Endothelial cell of umbilical vein (primary cell): ENCODE measurements around the gene COX10. TPM values are rescaled to one million over a fixed set of nuclear protein-coding genes. Genes with fewer than 3 reads are reported as not detected.

Source experiments
- BruUV-seq: library from RNA; stranded (reverse); fragments of 400-500 nt; replicated peaks from 2 replicates; lab custom pipeline; 2021; lab: Mats Ljungman, UMichigan
- CTCF ChIA-PET: fragments of 300-600, 350-600 bp; sonication (Branson Sonifier 250); formaldehyde crosslinking; loops from one replicate; lab custom pipeline; 2021; ENCODE audit warnings: antibody characterized with exemption, inconsistent platforms; lab: Charles Lee
- POLR2A ChIA-PET: fragments of 300-600, 350-600 bp; sonication (Branson Sonifier 250); formaldehyde crosslinking; loops from one replicate; lab custom pipeline; 2021; ENCODE audit warnings: antibody characterized with exemption, inconsistent platforms; lab: Charles Lee
- DNase-seq: peaks from one replicate; pipeline ENCODE4 v3.0.0-alpha.2; 2011; ENCODE audit warnings: low read depth, low spot score
- FAIRE-seq: peaks from 2 replicates; lab custom pipeline; 2011; peaks lifted over from hg19 to GRCh38; lab: Jason Lieb, UNC
- H2AFZ ChIP-seq: 2 replicates; pipeline ENCODE4 v1.6.0; 2012; ENCODE audit warnings: low read depth, low read length, control low read depth, inconsistent platforms
- H3K27ac ChIP-seq: 2 replicates; pipeline ENCODE4 v1.5.1; 2011; ENCODE audit warnings: low read depth, mild to moderate bottlenecking, control low read depth, low read length, moderate library complexity; ENCODE audit not compliant: insufficient read depth
- H3K27me3 ChIP-seq, 2 experiments: 2 replicates each; pipeline versions ENCODE4 v1.6.0 to v1.6.1; 2011; ENCODE audit warnings: low read length in 2 of 2, mixed read lengths in 1 of 2; ENCODE audit not compliant: control insufficient read depth in 2 of 2, insufficient read depth in 2 of 2
- H3K36me3 ChIP-seq, 2 experiments: 2 replicates in 1 of 2; 3 replicates in 1 of 2; pipeline ENCODE4 v1.5.1; 2011; ENCODE audit warnings: low read length in 2 of 2, mild to moderate bottlenecking in 1 of 2, moderate library complexity in 1 of 2; ENCODE audit not compliant: control insufficient read depth in 2 of 2, insufficient read depth in 2 of 2; ENCODE audit errors: extremely low read depth in 1 of 2
- H3K4me1 ChIP-seq: 3 replicates; pipeline ENCODE4 v1.5.1; 2011; ENCODE audit warnings: mild to moderate bottlenecking, low read length; ENCODE audit not compliant: control insufficient read depth, insufficient read depth; ENCODE audit errors: extremely low read depth
- H3K4me2 ChIP-seq: 2 replicates; pipeline ENCODE4 v1.6.1; 2011; ENCODE audit warnings: low read length, control low read depth, mixed read lengths; ENCODE audit not compliant: insufficient read depth
- H3K4me3 ChIP-seq, 3 experiments: fragments of 200-600 bp in 1 of 3; sonication (generic), shearing (Covaris generic) in 1 of 3; replicated peaks in 1 of 3; 2 replicates each; pipeline ENCODE4 v1.5.1; 2011 to 2016; ENCODE audit warnings: control low read depth in 3 of 3, low read length in 3 of 3, mild to moderate bottlenecking in 2 of 3, inconsistent platforms in 1 of 3, low read depth in 1 of 3, moderate library complexity in 1 of 3; ENCODE audit not compliant: insufficient read depth in 1 of 3
- H3K79me2 ChIP-seq: 2 replicates; pipeline ENCODE4 v1.6.0; 2012; ENCODE audit warnings: low read length, inconsistent platforms; ENCODE audit not compliant: control insufficient read depth, insufficient read depth
- H3K9ac ChIP-seq: replicated peaks from 2 replicates; pipeline ENCODE3; 2011; ENCODE audit warnings: low read length, control low read depth; ENCODE audit not compliant: insufficient read depth; ENCODE audit errors: extremely low read depth
- H3K9me1 ChIP-seq: replicated peaks from 3 replicates; pipeline ENCODE4 v1.6.0; 2011; ENCODE audit warnings: mild to moderate bottlenecking, low read length; ENCODE audit not compliant: control insufficient read depth, insufficient read depth; ENCODE audit errors: extremely low read depth
- H3K9me3 ChIP-seq: replicated peaks from 2 replicates; pipeline ENCODE4 v1.5.1; 2012; ENCODE audit warnings: low read length, inconsistent platforms; ENCODE audit not compliant: control insufficient read depth, insufficient read depth
- H4K20me1 ChIP-seq: replicated peaks from 2 replicates; pipeline ENCODE3; 2011; ENCODE audit warnings: mild to moderate bottlenecking, low read length; ENCODE audit not compliant: control insufficient read depth, insufficient read depth; ENCODE audit errors: extremely low read depth
- EZH2 ChIP-seq: IDR thresholded peaks from 2 replicates; pipeline ENCODE4 v1.6.1; 2012; ENCODE audit warnings: borderline replicate concordance, low read depth, mild to moderate bottlenecking, moderate library complexity, low read length, inconsistent platforms; ENCODE audit not compliant: severe bottlenecking
- FOS ChIP-seq: IDR thresholded peaks from 2 replicates; pipeline ENCODE4 v1.6.1; 2011; ENCODE audit warnings: mild to moderate bottlenecking, low read length, moderate library complexity, borderline replicate concordance; ENCODE audit not compliant: insufficient read depth
- GATA2 ChIP-seq: IDR thresholded peaks from 2 replicates; pipeline ENCODE4 v1.7.0; 2011; ENCODE audit warnings: low read depth, mild to moderate bottlenecking, moderate library complexity, mixed read lengths, low read length; ENCODE audit not compliant: insufficient read length, insufficient read depth
- JUN ChIP-seq: IDR thresholded peaks from 2 replicates; pipeline ENCODE4 v1.6.1; 2011; ENCODE audit warnings: borderline replicate concordance, low read depth; ENCODE audit not compliant: insufficient read length, insufficient read depth
- MAX ChIP-seq: IDR thresholded peaks from 2 replicates; pipeline ENCODE4 v1.6.1; 2011; ENCODE audit not compliant: insufficient read depth, insufficient read length
- MYC ChIP-seq: IDR thresholded peaks from one replicate; pipeline ENCODE4 v1.6.1; 2011; ENCODE audit warnings: mild to moderate bottlenecking, low read depth, low read length
- POLR2A ChIP-seq: IDR thresholded peaks from 2 replicates; pipeline ENCODE4 v1.6.1; 2012; ENCODE audit warnings: low read depth, mild to moderate bottlenecking, control low read depth, low read length
- POLR2AphosphoS5 ChIP-seq: IDR thresholded peaks from 2 replicates; pipeline ENCODE4 v1.6.1; 2012; ENCODE audit warnings: low read depth, mild to moderate bottlenecking, control low read depth, low read length, moderate library complexity; ENCODE audit not compliant: insufficient read depth
- dilution Hi-C: fragments of 300-500 bp; cut with MboI; formaldehyde crosslinking; loops from one replicate; pipeline ENCODE4 v1.15.0; 2019; ENCODE audit warnings: low sequenced_read_pairs; ENCODE audit not compliant: extremely low pct_ligation_motif_present
- intact Hi-C: fragments of 100-400 bp; cut with micrococcal nuclease; formaldehyde crosslinking; loops from one replicate; pipeline ENCODE4 v1.10.0; 2022
- polyA plus RNA-seq, 4 experiments: library from polyadenylated mRNA; depleted of rRNA in 3 of 4; stranded (reverse) in 3 of 4; unstranded in 1 of 4; fragments of >200 nt; gene quantifications; 2 replicates each; pipeline versions ENCODE4 v1.2.1 to v1.2.3, GENCODE V29; 2011 to 2012; ENCODE audit warnings: missing spikeins in 1 of 4
- total RNA-seq: library from RNA; stranded (reverse); gene quantifications from 2 replicates; pipeline ENCODE4 v1.2.3, GENCODE V29; 2021
- TF ChIP-seq, protein P1 (sequence below), 2 donors: IDR thresholded peaks; 1 replicate in 1 of 2; 2 replicates in 1 of 2; pipeline ENCODE4 v1.5.1; 2011; ENCODE audit warnings: low read length in 2 of 2, mild to moderate bottlenecking in 2 of 2, moderate library complexity in 2 of 2, control low read depth in 1 of 2, inconsistent platforms in 1 of 2, low read depth in 1 of 2; ENCODE audit not compliant: insufficient read depth in 1 of 2; ENCODE audit errors: extremely low read depth in 1 of 2

Gene COX10
- total and polyA plus RNA-seq, 2 donors (not counting 3 experiments of a cell fraction or from before 2014, with no cell fraction given), result 9.8 to 12.1 TPM

DNA sequence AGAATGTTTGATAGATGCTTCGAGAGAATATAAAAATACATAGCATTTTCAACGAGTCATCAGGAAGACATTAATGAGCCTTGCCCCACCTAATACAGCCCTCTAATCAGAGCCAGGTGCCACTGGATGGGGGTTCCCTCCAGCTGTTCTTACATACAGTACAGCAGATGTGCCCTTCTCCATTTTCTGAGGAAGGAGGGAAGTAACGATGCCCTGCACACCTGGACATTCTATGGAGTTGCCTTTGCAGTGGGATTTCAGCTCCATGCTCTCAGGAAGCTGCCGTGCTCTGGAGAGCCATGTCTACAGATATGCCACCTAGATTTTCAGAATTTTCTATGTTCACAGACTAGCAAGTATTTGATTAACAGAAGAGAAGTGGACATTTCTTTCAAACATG lies 131.1 kb downstream of the COX10 start:
- FAIRE-seq (no peak), DNase-seq (no peak)
- Histone ChIP-seq H3K4me3 (no peak overlapping the region), H3K36me3 (no peaks in the 10 kb centered on the region), H3K79me2 (no peaks in the 10 kb centered on the region), H3K9me3 (no peaks in the 10 kb centered on the region), H3K9ac (no peak overlapping the region), H2AFZ (no peak overlapping the region), H3K9me1 (no peaks in the 10 kb centered on the region), H3K4me1 (peaks cover 7% of the 10 kb centered on the region), H3K27me3 (no peaks in the 10 kb centered on the region), H4K20me1 (no peaks in the 10 kb centered on the region), H3K4me2 (no peak overlapping the region), H3K27ac (no peak overlapping the region)
- dilution Hi-C loops, result no loop called here
- BruUV-seq, result no TSS peak
- POLR2A ChIA-PET, result no interaction called here
- CTCF ChIA-PET, result no interaction called here
- intact Hi-C loops, result no loop called here
- no peak for TF ChIP-seq FOS
- no peak for TF ChIP-seq GATA2
- no peak for TF ChIP-seq MYC
- TF ChIP-seq POLR2AphosphoS5, result no peak
- no peak for TF ChIP-seq POLR2A
- TF ChIP-seq, protein P1, sequence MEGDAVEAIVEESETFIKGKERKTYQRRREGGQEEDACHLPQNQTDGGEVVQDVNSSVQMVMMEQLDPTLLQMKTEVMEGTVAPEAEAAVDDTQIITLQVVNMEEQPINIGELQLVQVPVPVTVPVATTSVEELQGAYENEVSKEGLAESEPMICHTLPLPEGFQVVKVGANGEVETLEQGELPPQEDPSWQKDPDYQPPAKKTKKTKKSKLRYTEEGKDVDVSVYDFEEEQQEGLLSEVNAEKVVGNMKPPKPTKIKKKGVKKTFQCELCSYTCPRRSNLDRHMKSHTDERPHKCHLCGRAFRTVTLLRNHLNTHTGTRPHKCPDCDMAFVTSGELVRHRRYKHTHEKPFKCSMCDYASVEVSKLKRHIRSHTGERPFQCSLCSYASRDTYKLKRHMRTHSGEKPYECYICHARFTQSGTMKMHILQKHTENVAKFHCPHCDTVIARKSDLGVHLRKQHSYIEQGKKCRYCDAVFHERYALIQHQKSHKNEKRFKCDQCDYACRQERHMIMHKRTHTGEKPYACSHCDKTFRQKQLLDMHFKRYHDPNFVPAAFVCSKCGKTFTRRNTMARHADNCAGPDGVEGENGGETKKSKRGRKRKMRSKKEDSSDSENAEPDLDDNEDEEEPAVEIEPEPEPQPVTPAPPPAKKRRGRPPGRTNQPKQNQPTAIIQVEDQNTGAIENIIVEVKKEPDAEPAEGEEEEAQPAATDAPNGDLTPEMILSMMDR (IDR thresholded peaks at IDR 0.05; ENCODE audit: extremely low read depth in 1 of 2, insufficient read depth in 1 of 2, low read depth in 1 of 2, low read length in 2 of 2), result no peak
- no peak for TF ChIP-seq MAX
- no peak for TF ChIP-seq JUN
- TF ChIP-seq EZH2, result no peak
